ENCODE data around the gene KIRREL3.

Gene KIRREL3

DNA sequence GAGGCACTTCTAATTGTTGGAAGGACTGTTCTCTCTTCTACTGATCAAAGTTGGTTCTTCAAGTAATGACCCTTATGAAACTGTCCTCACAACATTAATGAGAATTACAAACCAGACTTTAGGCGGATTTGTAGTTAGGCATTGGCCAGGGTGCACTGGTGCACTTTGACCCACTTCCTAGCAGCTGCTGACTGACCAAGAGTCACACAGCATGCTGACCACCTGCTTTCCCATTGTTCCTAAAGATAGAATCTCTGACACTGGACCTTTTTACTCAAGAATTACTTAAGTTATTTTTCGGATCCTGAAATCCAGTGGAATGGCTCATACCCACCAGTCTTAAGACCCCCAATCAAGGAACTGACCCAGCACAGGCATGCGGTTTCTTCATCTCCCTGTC is 381.1 kb downstream of the KIRREL3 start:
- no peak for DNase-seq

DNA sequence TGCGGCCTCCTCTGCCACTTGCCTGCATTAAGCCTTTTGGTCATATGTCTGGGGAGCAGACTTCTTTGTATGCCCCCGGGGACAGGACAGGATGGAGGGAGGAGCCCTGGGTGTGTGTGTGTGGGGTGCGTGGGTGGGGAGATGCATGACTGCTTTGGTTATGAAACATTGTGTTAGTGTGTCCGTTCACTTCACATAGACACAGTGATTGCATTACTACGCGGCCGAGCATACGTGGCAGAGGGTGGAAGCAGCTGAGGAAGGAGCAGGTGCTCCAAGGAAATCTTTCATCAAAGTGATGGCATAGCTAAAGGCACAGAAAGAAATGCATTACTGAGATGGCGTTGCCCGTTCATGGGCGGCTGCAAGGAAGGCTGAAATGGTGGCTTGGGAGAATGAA is 384.7 kb downstream of the KIRREL3 start:
- no peak for DNase-seq

DNA sequence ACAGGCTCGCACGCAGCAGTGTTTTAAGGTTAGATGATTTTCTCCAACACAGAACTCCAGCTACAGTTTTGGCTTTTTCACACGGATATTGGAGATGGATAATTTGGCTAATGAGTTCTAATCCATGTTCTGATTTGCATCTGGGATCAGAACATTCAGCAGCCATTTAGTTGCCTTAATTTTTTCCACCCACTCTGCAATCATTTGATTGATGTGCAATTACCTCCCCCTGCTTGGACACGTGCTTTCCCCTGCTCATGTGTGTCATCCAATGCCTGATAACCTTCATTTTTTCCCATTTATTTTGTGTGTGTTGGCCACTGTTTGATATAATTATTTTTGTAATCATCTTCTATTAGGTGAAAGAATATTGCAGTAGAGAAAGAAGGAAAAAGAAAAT is 387.3 kb downstream of the KIRREL3 start:
- no peak for DNase-seq

DNA sequence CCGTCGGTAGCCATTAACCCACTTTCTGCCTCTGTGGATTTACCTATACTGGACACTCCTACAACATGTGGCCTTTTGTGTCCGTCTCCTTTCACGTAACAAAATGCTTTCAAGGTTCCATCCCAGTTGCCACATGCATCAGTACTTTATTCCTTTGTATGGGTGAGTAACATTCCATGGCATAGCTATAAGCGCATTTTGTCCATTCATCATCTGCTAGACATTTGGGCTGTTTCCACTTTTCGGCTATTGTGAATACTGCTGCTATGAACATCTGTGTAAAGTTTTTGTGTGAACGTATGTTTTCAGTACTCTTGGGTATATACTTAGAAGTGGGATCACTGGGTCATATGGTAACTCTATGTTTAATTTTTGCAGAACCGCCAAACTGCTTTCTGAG is 387.9 kb downstream of the KIRREL3 start:
- no peak for DNase-seq

DNA sequence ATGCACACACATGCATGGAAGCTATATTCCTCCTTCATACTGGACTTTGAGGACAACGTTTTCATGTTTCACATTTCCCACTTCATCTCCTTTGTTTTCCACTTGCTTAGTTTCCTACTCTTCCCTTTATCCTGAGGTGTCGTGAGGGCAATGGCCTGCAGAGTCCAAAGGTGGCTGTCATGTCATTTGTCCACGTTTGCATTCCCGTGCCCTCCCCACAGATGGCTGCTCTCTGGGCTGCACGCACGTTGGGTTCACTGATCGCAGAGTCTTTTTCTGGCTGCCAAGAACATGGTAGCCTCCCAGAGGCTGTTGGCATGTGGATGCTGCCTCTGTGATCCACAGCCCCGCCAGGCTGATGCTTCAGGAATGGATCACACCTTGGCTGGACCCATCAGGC is 389.1 kb downstream of the KIRREL3 start:
- no peak for DNase-seq

DNA sequence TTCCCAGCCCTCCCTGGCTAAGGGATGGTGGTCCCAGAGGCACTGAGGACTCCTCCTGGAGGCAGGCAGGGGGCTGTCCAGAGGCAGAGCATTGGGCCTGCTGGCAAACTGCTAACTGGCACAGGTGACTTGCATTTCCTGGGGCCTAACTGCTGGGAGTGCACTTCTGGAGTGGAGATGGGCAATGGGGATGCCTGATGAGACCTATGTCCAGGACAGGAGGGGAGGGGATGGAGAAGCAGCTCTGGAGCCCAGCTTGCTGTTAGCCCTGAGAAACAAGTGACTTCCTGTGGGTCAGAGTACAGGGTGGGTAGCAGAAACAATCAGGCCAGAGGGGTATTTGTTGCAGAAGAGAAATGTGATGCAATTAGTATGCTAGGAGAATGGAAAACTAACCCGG is 391.9 kb downstream of the KIRREL3 start:
- DNase-seq = no peak

DNA sequence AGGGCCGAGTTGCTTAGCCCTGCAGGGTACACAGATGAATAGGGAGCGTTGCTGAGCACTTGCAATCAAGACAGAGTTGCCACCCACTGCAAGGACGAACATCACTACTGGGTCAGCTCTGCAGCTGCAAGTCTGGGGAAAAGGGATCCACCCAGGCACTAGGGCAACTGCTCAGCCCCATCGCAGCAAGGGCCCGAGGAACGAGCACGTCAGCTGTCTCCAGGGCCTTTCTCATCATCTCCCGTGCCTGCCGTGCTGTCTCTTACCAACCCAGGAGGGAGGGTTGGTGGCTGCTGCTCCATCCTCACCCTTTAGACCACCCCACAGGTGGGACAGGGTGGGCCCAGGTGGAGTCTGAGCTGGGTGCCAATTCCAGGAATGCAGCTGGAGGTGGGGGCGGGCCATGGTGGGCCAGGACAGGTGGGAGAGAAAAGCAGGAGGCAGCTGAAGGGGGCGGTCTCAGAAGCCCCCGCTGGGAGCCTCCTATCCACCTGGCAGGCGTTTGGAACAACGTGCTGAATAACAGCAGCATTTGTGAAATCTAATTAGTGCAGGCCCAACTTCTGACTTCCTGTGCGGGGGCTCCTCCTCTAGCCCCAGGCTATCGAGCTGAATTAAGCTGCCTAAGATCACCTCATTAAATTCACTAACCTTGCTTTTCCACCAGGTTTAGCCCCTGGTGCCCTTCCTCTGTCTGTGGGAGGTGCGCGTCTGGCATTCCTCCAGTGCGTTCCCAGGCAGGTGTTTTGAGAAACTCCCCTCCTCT is 392.6 kb downstream of the KIRREL3 start:
- DNase-seq = no peak

DNA sequence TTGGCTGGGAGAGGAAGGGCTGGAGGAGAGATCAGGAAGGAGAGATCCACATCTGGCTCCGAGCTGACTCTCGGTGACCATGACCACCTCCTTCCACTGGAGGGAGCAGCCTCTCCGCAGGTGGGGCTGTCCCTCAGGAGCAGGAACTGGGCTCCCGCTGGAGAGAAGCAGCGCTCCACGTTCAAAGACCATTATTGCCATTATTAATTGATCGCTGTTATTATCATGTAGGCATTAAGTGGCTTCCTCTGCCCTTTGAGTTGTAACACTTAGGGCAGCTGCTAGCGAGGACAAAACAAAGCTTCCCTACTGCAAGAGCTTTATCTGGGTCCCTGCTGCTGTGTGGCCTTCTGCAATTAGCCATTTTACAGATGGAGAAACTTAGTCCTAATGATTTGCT is 393.2 kb downstream of the KIRREL3 start:
- peak; percentile 74 for DNase-seq

DNA sequence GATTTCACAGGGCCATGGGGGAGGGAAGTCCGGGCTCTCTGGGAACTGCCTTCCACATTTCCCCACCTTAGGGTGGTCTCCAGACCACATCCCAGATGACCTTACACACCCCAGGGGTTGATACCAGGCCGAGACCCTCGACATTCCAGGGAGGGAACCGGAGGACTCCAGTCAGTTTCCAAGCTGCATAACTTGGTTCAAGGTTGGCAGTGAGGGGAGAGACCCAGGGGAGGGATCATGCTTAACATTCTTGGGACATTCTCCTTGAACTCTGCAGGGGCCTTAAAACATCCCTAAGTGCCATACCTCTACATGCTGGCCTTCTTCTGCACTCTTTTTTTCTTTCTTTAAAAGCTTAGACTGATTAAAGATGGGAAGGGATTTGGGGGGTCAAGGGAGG is 394.1 kb downstream of the KIRREL3 start:
- no peak for DNase-seq

DNA sequence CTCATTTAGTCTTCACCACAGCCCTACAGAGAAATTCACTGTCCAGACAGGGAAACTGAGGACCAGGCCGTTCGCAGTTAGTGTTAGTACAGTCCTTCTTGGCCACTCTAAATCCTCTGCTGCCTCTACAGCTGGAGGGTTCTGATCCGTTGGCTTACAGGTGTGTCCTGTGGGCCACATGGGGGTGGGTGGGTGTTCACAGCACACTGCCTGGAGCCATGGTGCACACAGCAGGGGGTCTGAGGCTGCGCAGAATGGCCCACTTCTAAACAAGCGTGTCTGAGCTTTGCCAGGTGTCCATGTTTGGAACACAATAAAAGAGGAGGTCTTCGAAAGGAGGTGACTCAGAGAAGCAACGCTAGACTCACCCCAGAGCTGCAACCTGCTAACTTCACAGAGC is 396.1 kb downstream of the KIRREL3 start:
- DNase-seq = no peak

DNA sequence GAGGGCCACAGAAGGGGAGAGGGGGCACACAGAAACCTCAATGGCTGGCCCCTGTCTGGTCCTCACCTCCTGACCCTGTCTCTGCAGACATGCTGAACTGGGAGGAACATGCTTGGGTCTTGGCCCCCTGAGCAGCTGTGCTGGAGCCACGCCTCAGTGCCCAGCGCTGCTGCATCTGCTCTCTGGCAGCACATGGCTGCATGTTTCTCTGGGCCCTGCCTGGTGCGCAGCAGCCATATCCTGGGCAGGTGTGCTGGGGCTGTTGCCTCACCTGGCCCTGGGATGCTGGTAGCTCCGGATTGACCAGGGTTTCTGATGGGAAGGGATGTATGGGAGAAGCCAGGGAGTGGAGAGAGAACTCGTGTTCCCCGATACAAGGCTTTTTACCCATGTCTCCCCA is 397.1 kb downstream of the KIRREL3 start:
- no peak for DNase-seq

DNA sequence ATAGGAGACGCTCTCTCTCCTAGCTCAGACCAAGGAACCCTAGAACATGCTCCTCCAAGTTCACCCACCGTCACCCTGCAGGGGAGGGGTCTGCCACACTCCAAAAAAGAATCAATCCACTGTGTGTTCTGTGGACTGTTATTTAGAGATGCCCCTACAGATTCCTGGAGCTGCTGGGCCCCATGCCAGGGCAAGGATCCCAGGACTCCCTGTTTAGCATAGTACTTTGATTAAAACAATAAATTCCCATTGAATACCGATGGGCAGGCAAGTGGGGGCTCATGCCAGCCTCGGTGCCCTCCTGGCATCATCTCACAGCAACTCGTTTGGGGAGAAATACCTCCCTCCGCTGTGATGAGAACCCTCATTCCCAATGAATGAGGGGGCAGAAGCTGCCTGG is 397.6 kb downstream of the KIRREL3 start:
- no peak for DNase-seq

DNA sequence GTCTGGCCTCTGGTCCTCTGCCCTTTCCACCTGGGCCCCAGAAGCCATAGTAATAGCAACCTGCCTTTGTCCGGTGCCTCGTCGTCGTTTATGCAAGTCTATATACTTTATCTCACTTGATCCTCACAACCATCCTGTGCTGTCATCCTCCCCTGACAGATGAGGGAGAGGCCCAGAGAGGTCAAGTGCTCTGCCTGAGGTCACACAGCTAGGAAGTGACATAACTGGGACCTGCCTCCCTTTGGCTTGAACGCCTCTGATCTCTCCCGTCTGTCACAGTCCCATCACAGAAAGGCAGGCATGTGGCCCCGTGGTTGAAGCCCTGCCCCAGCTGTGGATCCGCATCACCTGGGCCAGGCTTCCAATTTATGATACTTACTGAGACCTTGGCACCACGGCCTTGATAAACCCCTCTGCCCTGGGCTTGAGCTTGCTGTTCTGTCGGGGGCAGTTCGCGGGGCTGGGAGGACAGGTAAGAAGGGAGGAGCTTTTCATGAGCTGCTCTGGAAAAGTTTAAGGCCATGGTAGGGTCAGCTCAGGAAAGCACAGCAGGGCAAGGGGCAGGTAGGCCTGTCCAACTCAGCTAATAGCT is 398.1 kb downstream of the KIRREL3 start:
- DNase-seq = no peak

DNA sequence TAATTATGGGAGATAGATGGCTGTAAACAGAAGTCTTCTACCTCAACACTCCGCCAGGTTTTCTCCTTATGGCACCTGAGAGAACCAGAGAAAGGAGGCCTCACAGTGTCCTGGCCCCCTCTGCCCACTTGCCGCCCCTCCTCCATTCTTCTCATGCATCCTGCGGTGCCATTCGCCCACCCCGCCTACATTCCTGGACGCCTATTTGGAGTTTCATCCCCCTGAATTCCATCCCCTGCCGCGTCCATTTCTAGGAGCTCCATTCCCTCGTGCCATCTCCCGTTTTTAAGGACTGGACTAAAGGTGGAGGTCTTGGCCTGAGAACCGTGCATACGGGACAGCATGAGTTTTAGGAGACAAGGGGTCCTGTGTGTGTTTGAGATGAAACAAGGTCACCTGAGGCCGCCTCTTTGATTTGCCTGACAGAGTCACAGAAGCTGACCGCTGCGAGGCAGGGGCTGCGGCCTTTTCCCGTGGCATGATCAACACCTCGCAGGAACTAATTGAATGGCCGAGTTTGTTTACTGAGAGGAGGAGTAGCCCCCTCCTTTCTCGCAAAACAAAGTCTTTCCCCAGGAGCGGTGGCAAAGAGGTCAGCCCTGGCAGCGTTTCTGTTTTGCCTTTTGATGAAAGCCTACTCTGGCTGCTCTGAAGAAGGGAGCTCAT is 398.9 kb downstream of the KIRREL3 start:
- no peak for DNase-seq

DNA sequence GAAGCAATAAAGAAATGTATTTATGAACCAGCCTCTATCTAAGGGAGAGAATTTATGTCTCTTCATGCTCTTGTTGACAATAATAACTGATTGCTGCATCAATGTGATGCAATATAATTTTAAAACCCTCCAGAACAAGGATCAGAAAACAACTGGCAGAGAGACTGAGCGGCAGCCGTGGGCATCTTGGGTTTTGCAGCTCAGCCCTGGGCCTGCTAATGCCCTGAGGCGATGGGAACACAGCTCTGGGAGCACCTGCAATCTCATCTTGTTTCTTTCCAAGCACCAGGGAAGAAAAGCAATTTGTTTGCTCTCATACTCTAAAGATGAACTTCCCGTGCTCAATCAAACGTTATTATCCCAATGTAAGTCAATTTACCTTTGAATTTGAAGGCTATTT is 399.4 kb downstream of the KIRREL3 start:
- DNase-seq = no peak

DNA sequence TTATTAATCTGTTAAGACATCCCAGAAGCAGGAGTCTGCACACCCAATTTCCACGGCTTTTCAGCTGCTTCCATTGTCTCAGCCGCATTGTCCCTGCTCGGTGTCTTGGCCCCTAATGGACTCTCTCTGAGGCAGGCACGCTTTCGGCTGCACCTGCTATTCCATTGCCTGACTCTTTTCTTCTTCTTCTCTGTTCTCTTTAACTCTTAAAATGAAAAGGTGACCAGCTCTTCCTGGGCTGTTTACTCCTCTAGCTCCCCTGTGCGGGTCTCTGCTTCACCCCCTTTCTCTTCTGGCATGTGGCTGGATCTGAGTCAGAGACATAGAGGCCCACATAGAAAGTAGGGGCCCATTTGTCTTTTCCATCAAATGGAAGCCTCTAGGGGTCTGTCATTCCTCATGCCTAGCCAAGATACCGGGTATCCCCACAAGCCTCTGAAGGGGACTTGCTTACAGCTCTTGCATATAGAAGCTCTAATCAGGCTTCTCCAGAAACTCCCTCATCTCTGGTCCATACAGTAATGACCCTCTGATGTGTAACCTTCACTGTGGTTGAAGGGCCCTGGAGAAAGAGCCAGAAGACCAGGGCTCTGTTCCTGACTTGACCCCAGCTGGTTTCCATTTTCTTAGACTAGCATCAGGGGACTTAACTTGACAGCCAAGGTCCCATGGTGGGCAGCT is 401.2 kb downstream of the KIRREL3 start:
- no peak for DNase-seq

DNA sequence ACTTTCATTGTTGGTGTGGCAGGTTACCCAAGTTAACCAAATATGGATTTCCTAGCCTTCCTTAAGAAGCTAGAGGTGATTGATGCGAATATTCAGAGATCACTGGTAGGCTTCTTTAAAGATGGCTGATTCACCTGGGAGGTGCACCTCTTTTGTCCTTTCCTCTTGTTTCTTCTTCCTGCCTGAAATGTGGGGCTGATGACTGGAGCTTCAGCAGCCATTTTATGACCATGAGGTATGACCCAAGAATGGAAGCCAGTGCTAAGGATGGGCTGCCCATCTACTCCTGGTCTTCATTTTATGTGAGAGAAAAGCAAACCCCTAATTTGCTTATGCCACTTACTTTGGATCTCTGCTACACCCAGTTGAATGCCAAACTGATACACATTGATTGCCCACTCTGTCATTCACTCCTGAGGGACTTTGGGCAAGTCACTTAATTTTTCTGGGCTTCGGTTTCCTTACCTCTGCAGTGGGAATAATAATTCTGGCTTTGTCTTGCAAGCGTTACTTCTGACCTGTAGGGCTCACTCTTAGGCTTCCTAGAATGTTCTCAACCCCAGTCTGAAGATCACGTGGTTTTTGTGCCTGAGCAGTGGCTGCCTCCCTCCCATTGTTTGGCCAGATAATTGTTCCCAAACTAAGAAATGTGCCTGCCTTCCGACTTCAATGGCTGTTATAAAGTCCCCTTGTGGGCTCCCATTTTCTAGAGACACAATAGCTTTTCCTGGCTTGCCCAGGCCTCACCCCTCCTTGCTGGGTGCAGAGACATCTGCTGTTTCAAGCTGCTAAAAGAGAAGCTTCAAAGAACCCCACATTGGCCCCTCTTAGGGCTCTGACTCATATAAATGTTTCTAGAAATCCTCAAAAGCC is 402.0 kb downstream of the KIRREL3 start:
- DNase-seq = no peak

DNA sequence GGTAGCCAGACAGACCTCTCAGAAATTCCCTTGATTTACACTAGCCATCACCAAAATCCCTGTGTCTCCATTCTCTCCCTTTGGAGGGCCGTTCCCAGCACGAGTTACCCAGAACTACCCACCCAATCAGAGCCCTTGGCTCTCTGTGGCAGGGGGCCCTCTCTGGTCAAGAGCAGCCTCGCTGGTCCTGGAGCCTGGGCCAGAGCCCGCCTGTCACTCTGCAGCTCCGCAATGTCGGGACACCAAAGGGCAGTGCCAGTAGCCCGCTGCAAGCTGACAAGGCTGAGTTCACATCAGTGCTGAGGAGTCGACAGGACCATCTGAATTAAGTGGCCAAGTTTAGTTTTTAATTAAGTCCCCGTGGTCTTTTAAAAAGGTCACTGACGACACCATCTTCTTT is 403.5 kb downstream of the KIRREL3 start:
- DNase-seq = no peak

DNA sequence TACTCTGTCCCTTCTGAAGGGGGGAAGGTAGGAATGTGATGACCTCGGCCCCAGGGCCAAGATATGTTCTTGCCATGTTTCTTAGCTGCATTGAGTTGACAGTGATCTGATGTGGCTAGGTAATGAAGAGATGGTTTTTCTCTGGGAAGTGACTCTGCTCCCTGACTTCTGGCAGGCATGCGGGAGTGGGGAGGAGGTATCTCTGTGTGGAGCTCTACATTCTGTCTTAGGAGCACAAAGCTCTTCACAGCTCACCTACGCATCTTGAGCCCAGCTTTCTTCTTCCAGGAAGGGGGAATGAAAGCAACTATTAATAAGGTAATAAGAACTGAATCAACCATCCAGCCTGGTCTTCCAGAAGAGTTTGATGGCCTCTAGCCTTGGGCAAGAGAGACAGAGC is 404.1 kb downstream of the KIRREL3 start:
- no peak for DNase-seq

DNA sequence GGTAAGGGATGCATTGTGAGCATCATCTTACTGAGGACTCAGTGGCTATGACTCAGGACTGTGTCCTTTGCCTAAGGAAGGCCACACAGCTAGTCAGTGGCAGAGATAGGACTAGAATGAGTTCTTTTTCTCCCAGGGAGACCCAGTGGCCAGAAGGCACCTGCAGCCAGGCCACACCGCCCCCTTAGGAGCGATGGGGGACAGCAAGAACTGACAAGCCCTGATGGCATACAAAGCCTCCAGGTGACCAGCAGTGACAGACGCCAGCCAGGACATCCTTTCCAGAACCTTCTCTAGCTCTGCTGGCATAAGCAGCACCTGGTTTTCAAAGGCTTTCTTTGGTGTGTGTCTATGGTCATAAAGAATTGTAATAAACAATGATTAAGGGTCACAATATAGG is 405.0 kb downstream of the KIRREL3 start:
- no peak for DNase-seq

DNA sequence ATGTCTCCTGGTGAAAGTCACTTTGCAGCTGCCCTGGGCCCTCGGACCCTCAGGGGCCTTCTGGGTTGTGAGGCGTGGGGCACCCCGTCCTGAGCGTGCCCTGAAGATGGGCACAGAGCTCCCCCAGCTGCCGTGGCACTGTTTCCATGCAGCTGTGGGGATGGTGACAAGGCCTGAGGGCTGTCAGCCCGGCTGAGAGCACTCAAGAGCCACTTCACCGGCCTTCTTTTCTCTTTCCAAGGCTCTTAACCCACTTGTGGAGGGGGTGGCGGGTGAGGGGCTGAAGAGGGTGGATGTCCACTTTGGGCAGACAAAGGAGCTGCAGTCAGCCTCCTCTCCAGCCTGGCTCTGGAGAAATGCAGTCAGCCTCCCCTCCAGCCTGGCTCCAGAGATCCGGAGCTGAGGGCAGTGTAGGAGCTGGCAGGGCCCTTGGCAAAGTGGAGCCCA is 405.6 kb downstream of the KIRREL3 start:
- no peak for DNase-seq

DNA sequence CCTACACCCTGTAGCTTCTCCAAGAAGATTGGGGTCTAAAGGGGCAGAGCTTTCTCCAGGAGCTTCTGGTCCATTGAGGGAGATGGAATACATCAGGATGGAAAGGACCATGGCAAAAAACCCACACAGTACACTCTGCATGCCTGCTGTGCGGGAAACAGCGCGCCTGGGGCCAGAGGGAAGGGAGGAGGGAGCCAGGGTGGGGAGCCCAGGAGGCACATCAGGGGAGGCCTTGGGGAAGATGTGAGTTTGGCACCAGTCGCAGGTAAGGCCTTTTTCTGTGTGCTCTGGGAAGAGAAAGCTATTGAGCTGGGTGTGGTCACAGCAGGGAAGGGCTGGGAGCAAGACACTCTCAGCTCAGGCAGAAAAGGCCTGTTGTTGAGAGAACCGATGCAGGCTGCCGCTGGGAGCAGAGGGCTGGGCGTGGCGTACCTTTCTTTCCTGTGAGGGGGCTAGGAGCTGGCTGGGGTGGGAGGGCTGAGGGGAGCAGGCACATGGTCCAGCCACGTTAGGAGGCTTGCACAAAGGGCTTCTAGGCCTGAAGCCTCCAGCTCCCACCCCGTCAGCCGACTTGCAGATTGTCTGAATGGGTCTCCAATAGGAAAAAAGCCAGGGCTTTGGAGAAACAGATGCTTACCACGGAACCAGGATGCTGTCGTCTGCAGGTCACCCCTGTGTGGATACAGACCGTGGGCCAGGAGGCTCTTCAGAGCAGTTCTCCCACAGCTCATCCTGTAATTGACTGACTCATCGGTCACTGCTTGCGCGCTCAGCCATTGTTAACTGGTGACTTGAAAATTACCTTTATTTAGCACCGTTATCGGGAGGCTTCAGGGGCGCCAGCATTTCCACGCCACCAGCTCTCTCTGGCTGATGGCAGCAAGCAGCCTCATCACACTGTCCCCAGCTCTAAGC is 407.8 kb downstream of the KIRREL3 start:
- no peak for DNase-seq
